Right lobe of liver (tissue), 6 donors: ENCODE measurements around the gene PC. TPM values are rescaled to one million over a fixed set of nuclear protein-coding genes. Genes with fewer than 3 reads are reported as not detected.

ENCODE experiments used
- ATAC-seq, 4 donors: fragments of 200-7000 bp; cut with Tn5 transposase; one replicate each; pipeline ENCODE4 v1.9.1; 2020; ENCODE audit warnings: mild to moderate bottlenecking in 4 of 4, moderate library complexity in 4 of 4
- DNase-seq, 3 donors: peaks; one replicate each; pipeline ENCODE4 v3.0.0-alpha.2; 2020
- H3K27ac ChIP-seq, 3 donors: fragments of 200-600 bp; one replicate each; pipeline ENCODE4 v1.8.0; 2022
- H3K27me3 ChIP-seq, 2 donors: fragments of 200-600 bp; one replicate each; pipeline ENCODE4 v1.8.0; 2022
- H3K36me3 ChIP-seq, 4 donors: fragments of 200-600 bp; sonication (generic) in 1 of 4; one replicate each; pipeline versions ENCODE4 v1.5.1 to v1.8.0; 2017 to 2022; ENCODE audit warnings: control low read depth in 1 of 4
- H3K4me1 ChIP-seq, 4 donors: fragments of 200-600 bp; sonication (generic) in 1 of 4; one replicate each; pipeline versions ENCODE4 v1.5.1 to v1.8.0; 2017 to 2022; ENCODE audit warnings: control low read depth in 1 of 4
- H3K4me3 ChIP-seq, 3 donors: fragments of 200-600 bp; one replicate each; pipeline ENCODE4 v1.8.0; 2022
- H3K9me3 ChIP-seq, 4 donors: fragments of 200-600 bp; sonication (generic) in 1 of 4; one replicate each; pipeline versions ENCODE4 v1.5.1 to v1.8.0; 2017 to 2022; ENCODE audit warnings: control low read depth in 1 of 4
- CTCF ChIP-seq, 4 donors: fragments of 200-600 bp in 3 of 4; fragments of 450-650 bp in 1 of 4; IDR thresholded peaks; one replicate each; pipeline versions ENCODE4 v1.5.1 to v1.8.0; 2016 to 2022; ENCODE audit warnings: antibody characterized with exemption in 4 of 4, mild to moderate bottlenecking in 2 of 4
- POLR2A ChIP-seq: fragments of 450-650 bp; IDR thresholded peaks from one replicate; pipeline ENCODE4 v1.6.1; 2017; ENCODE audit warnings: antibody characterized with exemption, mild to moderate bottlenecking
- WGBS: methylation state at CpG from one replicate; pipeline ENCODE4 v1.1.6; 2018; ENCODE audit warnings: low coverage, low lambda C conversion rate; ENCODE audit not compliant: insufficient coverage; ENCODE audit errors: missing lambda C conversion rate; 5-methylcytosine and 5-hydroxymethylcytosine counted together
- intact Hi-C, 2 donors: fragments of 100-400 bp; cut with DNase I; formaldehyde crosslinking; loops; one replicate each; pipeline versions ENCODE4 v1.11.2 to v1.14.1; 2022
- total RNA-seq, 6 experiments: library from RNA; depleted of rRNA in 2 of 6; stranded (reverse); fragments of >200 nt in 2 of 6; fragmentation: NEBNext Ultra II Directional in 3 of 6; extraction: Animal tissue kit (Norgen Biotek cat#: 25700) in 3 of 6; gene quantifications; one replicate each; pipeline versions ENCODE4 v1.1.0 to v1.2.4, GENCODE V29; 2016 to 2023
- donor health status: DM: no; HTN: yes; CAD: no.
- donor health status: DM: no; HTN: no; CAD: no.
- donor health status: DM: no; HTN: no; CAD: no.
- donor health status: DM: no; HTN: yes; CAD: no.
- donor health status: DM: no; HTN: yes; CAD: no.

Gene PC
- total RNA-seq, 6 experiments from 2014 or later, result 265 to 457 (median 317) TPM

GRCh38 chr11:66856496-66857233, 101.5 kb downstream of the PC start, which contains the start of gene LRFN4:
Gene LRFN4 (plus strand): TSS chr11:66857064. CDS start chr11:66857745, 681 bp downstream.
- DNase-seq (peak in 2 of 3 donors; percentile 59 to 75), ATAC-seq (peak; percentile 0 to 32 (median 8))
- H3K4me1 ChIP-seq, result peaks cover 0 to 9% (median 0%) of the 10 kb centered on the region in 4 donors
- no peaks in the 10 kb centered on the region for H3K27me3 ChIP-seq
- no peaks in the 10 kb centered on the region for H3K9me3 ChIP-seq
- peak within 1 kb of the TSS; percentile 30 to 54 (median 47) for H3K4me3 ChIP-seq
- TF ChIP-seq POLR2A (no peak), CTCF (IDR thresholded peaks at IDR 0.05) (no peak)
- H3K27ac ChIP-seq, result peak within 1 kb of the TSS; percentile 41 to 67 (median 53)
- intact Hi-C loops, result loop anchor here in 1 of 2 donors (10.0 kb wide), 1 partner anchor 88 kb away; no protein-coding TSS in a partner anchor
- WGBS, result 52% methylated on average over 12 of the region's 103 CpGs
- peaks cover 0 to 25% (median 6%) of the 10 kb centered on the region in 4 donors for H3K36me3 ChIP-seq

GRCh38 chr11:66855574-66856495, 102.3 kb downstream of the PC start:
- ATAC-seq (peak; percentile 52 to 79 (median 62)), DNase-seq (peak; percentile 87 to 92 (median 90))
- peak overlapping the region; percentile 41 to 67 (median 53) for H3K27ac ChIP-seq
- no peaks in the 10 kb centered on the region for H3K9me3 ChIP-seq
- intact Hi-C loops, result loop anchor here in 1 of 2 donors (10.0 kb wide), 1 partner anchor 89 kb away; no protein-coding TSS in a partner anchor
- H3K36me3 ChIP-seq, result peaks cover 0 to 28% (median 9%) of the 10 kb centered on the region in 4 donors
- TF ChIP-seq CTCF (IDR thresholded peaks at IDR 0.05) (no peak), POLR2A (peak; percentile 16)
- WGBS, result 40% methylated on average over 4 of the region's 51 CpGs
- peak overlapping the region; percentile 30 to 54 (median 47) for H3K4me3 ChIP-seq
- H3K27me3 ChIP-seq, result no peaks in the 10 kb centered on the region
- peaks cover 0 to 9% (median 0%) of the 10 kb centered on the region in 4 donors for H3K4me1 ChIP-seq

GRCh38 chr11:66854729-66855211, 103.4 kb downstream of the PC start:
- 93% methylated on average over 8 of the region's 15 CpGs for WGBS
- Histone ChIP-seq H3K27me3 (no peaks in the 10 kb centered on the region), H3K4me3 (no peak overlapping the region), H3K9me3 (no peaks in the 10 kb centered on the region), H3K36me3 (peaks cover 0 to 27% (median 13%) of the 10 kb centered on the region in 4 donors), H3K4me1 (peaks cover 0 to 9% (median 0%) of the 10 kb centered on the region in 4 donors), H3K27ac (no peak overlapping the region)
- TF ChIP-seq POLR2A (no peak), CTCF (IDR thresholded peaks at IDR 0.05) (no peak)
- DNase-seq, result peak in 2 of 3 donors; percentile 21 to 48
- ATAC-seq, result no peak
- intact Hi-C loops, result loop anchor here in 1 of 2 donors (10.0 kb wide), 1 partner anchor 90 kb away; no protein-coding TSS in a partner anchor

- intact Hi-C loops, result loop anchor here in 1 of 2 donors (10.0 kb wide), 1 partner anchor 91 kb away; no protein-coding TSS in a partner anchor
- peak in 1 of 3 donors; percentile 21 for DNase-seq
Observed at GRCh38 chr11:66854231-66854661, 103.9 kb downstream of the PC start.

More at GRCh38 chr11:66854231-66854661, 103.9 kb downstream of the PC start:
- Histone ChIP-seq H3K27ac (no peak overlapping the region), H3K4me1 (peaks cover 0 to 5% (median 0%) of the 10 kb centered on the region in 4 donors), H3K27me3 (no peaks in the 10 kb centered on the region), H3K36me3 (peaks cover 0 to 31% (median 14%) of the 10 kb centered on the region in 4 donors), H3K4me3 (no peak overlapping the region), H3K9me3 (no peaks in the 10 kb centered on the region)
- WGBS, result 95% methylated on average over 4 of the region's 12 CpGs
- ATAC-seq, result no peak
- no peak for TF ChIP-seq CTCF (IDR thresholded peaks at IDR 0.05)
- no peak for TF ChIP-seq POLR2A
